ENCODE data around the gene WNK2.

- no peak for TF ChIP-seq POLR2A (IDR thresholded peaks at IDR 0.05; ENCODE audit: low read depth)
- TF ChIP-seq, protein P1, sequence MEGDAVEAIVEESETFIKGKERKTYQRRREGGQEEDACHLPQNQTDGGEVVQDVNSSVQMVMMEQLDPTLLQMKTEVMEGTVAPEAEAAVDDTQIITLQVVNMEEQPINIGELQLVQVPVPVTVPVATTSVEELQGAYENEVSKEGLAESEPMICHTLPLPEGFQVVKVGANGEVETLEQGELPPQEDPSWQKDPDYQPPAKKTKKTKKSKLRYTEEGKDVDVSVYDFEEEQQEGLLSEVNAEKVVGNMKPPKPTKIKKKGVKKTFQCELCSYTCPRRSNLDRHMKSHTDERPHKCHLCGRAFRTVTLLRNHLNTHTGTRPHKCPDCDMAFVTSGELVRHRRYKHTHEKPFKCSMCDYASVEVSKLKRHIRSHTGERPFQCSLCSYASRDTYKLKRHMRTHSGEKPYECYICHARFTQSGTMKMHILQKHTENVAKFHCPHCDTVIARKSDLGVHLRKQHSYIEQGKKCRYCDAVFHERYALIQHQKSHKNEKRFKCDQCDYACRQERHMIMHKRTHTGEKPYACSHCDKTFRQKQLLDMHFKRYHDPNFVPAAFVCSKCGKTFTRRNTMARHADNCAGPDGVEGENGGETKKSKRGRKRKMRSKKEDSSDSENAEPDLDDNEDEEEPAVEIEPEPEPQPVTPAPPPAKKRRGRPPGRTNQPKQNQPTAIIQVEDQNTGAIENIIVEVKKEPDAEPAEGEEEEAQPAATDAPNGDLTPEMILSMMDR (IDR thresholded peaks at IDR 0.05): no peak
Observed at GRCh38 chr9:93226819-93227218, 42.9 kb downstream of the WNK2 start.

Data from esophagus muscularis mucosa (tissue), 3 donors.